ENCODE results near the gene ACSM6.

GRCh38 chr10:95235676-95236067 is 41.6 kb downstream of the ACSM6 start:
- TF ChIP-seq, protein P1, sequence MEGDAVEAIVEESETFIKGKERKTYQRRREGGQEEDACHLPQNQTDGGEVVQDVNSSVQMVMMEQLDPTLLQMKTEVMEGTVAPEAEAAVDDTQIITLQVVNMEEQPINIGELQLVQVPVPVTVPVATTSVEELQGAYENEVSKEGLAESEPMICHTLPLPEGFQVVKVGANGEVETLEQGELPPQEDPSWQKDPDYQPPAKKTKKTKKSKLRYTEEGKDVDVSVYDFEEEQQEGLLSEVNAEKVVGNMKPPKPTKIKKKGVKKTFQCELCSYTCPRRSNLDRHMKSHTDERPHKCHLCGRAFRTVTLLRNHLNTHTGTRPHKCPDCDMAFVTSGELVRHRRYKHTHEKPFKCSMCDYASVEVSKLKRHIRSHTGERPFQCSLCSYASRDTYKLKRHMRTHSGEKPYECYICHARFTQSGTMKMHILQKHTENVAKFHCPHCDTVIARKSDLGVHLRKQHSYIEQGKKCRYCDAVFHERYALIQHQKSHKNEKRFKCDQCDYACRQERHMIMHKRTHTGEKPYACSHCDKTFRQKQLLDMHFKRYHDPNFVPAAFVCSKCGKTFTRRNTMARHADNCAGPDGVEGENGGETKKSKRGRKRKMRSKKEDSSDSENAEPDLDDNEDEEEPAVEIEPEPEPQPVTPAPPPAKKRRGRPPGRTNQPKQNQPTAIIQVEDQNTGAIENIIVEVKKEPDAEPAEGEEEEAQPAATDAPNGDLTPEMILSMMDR (IDR thresholded peaks at IDR 0.05; ENCODE audit: extremely low read depth in 1 of 2, insufficient read depth in 1 of 2, low read depth in 1 of 2, low read length in 2 of 2): no peak
- no peak for TF ChIP-seq EZH2 (IDR thresholded peaks at IDR 0.05; ENCODE audit: borderline replicate concordance, low read depth, low read length, severe bottlenecking)
- no peak for TF ChIP-seq POLR2AphosphoS5 (IDR thresholded peaks at IDR 0.05; ENCODE audit: insufficient read depth, low read depth, low read length)
- no peak for TF ChIP-seq MAX (IDR thresholded peaks at IDR 0.05; ENCODE audit: insufficient read depth, insufficient read length)
- no peak for TF ChIP-seq JUN (IDR thresholded peaks at IDR 0.05; ENCODE audit: borderline replicate concordance, insufficient read depth, insufficient read length, low read depth)

Measured in endothelial cell of umbilical vein (primary cell).